Peyer's patch (tissue), 4 donors: ENCODE measurements around the gene TBL1X.

Source experiments
- POLR2A ChIP-seq, 2 donors: fragments of 450-650 bp; IDR thresholded peaks; one replicate each; pipeline ENCODE4 v1.5.1; 2017; ENCODE audit warnings: antibody characterized with exemption in 2 of 2, mild to moderate bottlenecking in 2 of 2, moderate library complexity in 2 of 2
- TF ChIP-seq, protein P1 (sequence below), 6 experiments: fragments of 450-650 bp in 4 of 6; fragments of 200-600 bp in 2 of 6; sonication (generic) in 1 of 6; IDR thresholded peaks; one replicate each; pipeline ENCODE4 v1.5.1; 2017 to 2019; ENCODE audit warnings: antibody characterized with exemption in 6 of 6, mild to moderate bottlenecking in 3 of 6, moderate library complexity in 1 of 6

- TF ChIP-seq, protein P1, sequence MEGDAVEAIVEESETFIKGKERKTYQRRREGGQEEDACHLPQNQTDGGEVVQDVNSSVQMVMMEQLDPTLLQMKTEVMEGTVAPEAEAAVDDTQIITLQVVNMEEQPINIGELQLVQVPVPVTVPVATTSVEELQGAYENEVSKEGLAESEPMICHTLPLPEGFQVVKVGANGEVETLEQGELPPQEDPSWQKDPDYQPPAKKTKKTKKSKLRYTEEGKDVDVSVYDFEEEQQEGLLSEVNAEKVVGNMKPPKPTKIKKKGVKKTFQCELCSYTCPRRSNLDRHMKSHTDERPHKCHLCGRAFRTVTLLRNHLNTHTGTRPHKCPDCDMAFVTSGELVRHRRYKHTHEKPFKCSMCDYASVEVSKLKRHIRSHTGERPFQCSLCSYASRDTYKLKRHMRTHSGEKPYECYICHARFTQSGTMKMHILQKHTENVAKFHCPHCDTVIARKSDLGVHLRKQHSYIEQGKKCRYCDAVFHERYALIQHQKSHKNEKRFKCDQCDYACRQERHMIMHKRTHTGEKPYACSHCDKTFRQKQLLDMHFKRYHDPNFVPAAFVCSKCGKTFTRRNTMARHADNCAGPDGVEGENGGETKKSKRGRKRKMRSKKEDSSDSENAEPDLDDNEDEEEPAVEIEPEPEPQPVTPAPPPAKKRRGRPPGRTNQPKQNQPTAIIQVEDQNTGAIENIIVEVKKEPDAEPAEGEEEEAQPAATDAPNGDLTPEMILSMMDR (IDR thresholded peaks at IDR 0.05): peak in 3 of 6 experiments; percentile 18 to 29 (median 19)
- TF ChIP-seq POLR2A (IDR thresholded peaks at IDR 0.05): no peak
Observed at GRCh38 chrX:9566150-9566621, 101.3 kb downstream of the TBL1X start.
